ENCODE results near the gene ORC3. TPM values are rescaled to one million over a fixed set of nuclear protein-coding genes. Genes with fewer than 3 reads are reported as not detected.

The ORC3 gene
- total RNA-seq, 1 donor from 2014 or later, result 16.7 TPM

- H3K27me3 Mint-ChIP-seq (ENCODE audit: low read depth), result no peaks in the 10 kb centered on the region
- no peak overlapping the region for H3K27ac Mint-ChIP-seq (ENCODE audit: unreplicated experiment)
These were observed 43.9 kb downstream of the ORC3 start for GRCh38 chr6:87633851-87634250.

GRCh38 chr6:87636315-87636714 lies 46.4 kb downstream of the ORC3 start:
- H3K36me3 Mint-ChIP-seq (ENCODE audit: low read depth), result peaks cover 13% of the 10 kb centered on the region
- DNase-seq (ENCODE audit: low spot score), result no peak
- no peaks in the 10 kb centered on the region for H3K9me3 Mint-ChIP-seq (ENCODE audit: low read depth)
- H3K27ac Mint-ChIP-seq (ENCODE audit: unreplicated experiment), result no peak overlapping the region
- H3K27me3 Mint-ChIP-seq (ENCODE audit: low read depth), result no peaks in the 10 kb centered on the region
- no peaks in the 10 kb centered on the region for H3K4me1 Mint-ChIP-seq (ENCODE audit: low read depth)
- no peak overlapping the region for H3K4me3 Mint-ChIP-seq (ENCODE audit: unreplicated experiment)
- no peak for TF ChIP-seq CTCF (IDR thresholded peaks at IDR 0.05)

More at GRCh38 chr6:87633851-87634250, 43.9 kb downstream of the ORC3 start:
- no peak overlapping the region for H3K4me3 Mint-ChIP-seq (ENCODE audit: unreplicated experiment)
- TF ChIP-seq CTCF (IDR thresholded peaks at IDR 0.05), result no peak
- no peak for DNase-seq (ENCODE audit: low spot score)
- no peaks in the 10 kb centered on the region for H3K4me1 Mint-ChIP-seq (ENCODE audit: low read depth)
- H3K9me3 Mint-ChIP-seq (ENCODE audit: low read depth), result no peaks in the 10 kb centered on the region
- peaks cover 11% of the 10 kb centered on the region for H3K36me3 Mint-ChIP-seq (ENCODE audit: low read depth)

- no peak overlapping the region for H3K4me3 Mint-ChIP-seq (ENCODE audit: unreplicated experiment)
- no peaks in the 10 kb centered on the region for H3K9me3 Mint-ChIP-seq (ENCODE audit: low read depth)
- H3K4me1 Mint-ChIP-seq (ENCODE audit: low read depth), result no peaks in the 10 kb centered on the region
- H3K36me3 Mint-ChIP-seq (ENCODE audit: low read depth), result peaks cover 13% of the 10 kb centered on the region
- no peak for DNase-seq (ENCODE audit: low spot score)
- TF ChIP-seq CTCF (IDR thresholded peaks at IDR 0.05), result no peak
- H3K27ac Mint-ChIP-seq (ENCODE audit: unreplicated experiment), result no peak overlapping the region
- no peaks in the 10 kb centered on the region for H3K27me3 Mint-ChIP-seq (ENCODE audit: low read depth)
These were observed 47.2 kb downstream of the ORC3 start for GRCh38 chr6:87637106-87637505.

GRCh38 chr6:87639373-87639772 lies 49.4 kb downstream of the ORC3 start:
- Mint-ChIP-seq H3K27ac (ENCODE audit: unreplicated experiment) (no peak overlapping the region), H3K4me3 (ENCODE audit: unreplicated experiment) (no peak overlapping the region), H3K27me3 (ENCODE audit: low read depth) (no peaks in the 10 kb centered on the region), H3K9me3 (ENCODE audit: low read depth) (no peaks in the 10 kb centered on the region), H3K36me3 (ENCODE audit: low read depth) (peaks cover 13% of the 10 kb centered on the region), H3K4me1 (ENCODE audit: low read depth) (no peaks in the 10 kb centered on the region)
- TF ChIP-seq CTCF (IDR thresholded peaks at IDR 0.05), result no peak
- DNase-seq (ENCODE audit: low spot score), result no peak

- Mint-ChIP-seq H3K4me1 (ENCODE audit: low read depth) (no peaks in the 10 kb centered on the region), H3K4me3 (ENCODE audit: unreplicated experiment) (no peak overlapping the region), H3K27me3 (ENCODE audit: low read depth) (no peaks in the 10 kb centered on the region), H3K27ac (ENCODE audit: unreplicated experiment) (no peak overlapping the region), H3K9me3 (ENCODE audit: low read depth) (no peaks in the 10 kb centered on the region), H3K36me3 (ENCODE audit: low read depth) (peaks cover 10% of the 10 kb centered on the region)
- DNase-seq (ENCODE audit: low spot score), result no peak
- no peak for TF ChIP-seq CTCF (IDR thresholded peaks at IDR 0.05)
These were observed 51.2 kb downstream of the ORC3 start for GRCh38 chr6:87641065-87641692.

Data from chondrocyte (in vitro differentiated cells).